Sigmoid colon (tissue), 4 donors: ENCODE data around the gene LSM5.

Source experiments
- POLR2AphosphoS5 ChIP-seq, 4 donors: sonication (generic); formaldehyde crosslinking; IDR thresholded peaks; one replicate each; pipeline ENCODE4 v1.6.1; 2017; ENCODE audit warnings: antibody characterized with exemption in 4 of 4
- TF ChIP-seq, protein P1 (sequence below), 4 experiments: fragments of 450-650 bp in 3 of 4; fragments of 200-600 bp in 1 of 4; IDR thresholded peaks; one replicate each; pipeline ENCODE4 v1.5.1; 2016 to 2019; ENCODE audit warnings: antibody characterized with exemption in 4 of 4, mild to moderate bottlenecking in 3 of 4, moderate library complexity in 2 of 4

DNA sequence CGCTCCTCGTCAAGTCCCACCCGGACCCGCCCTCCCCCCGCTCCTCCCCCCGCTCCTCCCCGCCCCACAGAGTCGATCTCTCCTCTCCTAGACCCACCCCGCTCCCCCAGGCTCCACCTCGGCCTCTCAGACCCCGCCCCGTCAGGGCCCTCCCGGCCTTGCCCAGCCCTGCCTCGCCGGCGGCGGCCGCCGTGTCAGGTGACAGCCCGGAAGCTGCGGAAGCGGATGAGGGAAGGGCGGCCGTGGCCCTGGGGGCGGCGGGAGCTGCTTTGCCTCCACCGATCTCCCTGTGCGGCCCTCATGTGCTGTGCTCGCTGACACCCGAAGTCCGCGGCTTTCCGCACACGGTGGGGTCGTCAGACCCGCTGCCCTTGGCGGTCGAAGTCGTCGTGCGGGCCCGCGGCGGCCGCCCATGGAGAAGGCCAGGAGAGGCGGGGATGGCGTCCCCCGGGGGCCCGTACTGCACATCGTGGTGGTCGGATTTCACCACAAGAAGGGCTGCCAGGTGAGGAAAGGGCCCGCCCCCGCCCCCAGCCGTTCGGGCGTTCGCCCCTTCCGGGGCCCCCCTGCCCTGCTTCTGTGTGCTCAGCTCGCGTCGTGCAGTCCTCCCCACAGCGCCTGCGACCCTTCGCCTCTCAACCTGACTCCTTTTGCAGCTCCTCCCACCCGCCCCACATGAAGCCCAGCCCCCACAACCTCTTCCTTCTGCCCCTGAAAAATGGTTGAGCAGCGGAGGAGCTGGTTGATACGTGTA is 5.3 kb upstream of the LSM5 start, which contains the start of gene AVL9:
- TF ChIP-seq, protein P1, sequence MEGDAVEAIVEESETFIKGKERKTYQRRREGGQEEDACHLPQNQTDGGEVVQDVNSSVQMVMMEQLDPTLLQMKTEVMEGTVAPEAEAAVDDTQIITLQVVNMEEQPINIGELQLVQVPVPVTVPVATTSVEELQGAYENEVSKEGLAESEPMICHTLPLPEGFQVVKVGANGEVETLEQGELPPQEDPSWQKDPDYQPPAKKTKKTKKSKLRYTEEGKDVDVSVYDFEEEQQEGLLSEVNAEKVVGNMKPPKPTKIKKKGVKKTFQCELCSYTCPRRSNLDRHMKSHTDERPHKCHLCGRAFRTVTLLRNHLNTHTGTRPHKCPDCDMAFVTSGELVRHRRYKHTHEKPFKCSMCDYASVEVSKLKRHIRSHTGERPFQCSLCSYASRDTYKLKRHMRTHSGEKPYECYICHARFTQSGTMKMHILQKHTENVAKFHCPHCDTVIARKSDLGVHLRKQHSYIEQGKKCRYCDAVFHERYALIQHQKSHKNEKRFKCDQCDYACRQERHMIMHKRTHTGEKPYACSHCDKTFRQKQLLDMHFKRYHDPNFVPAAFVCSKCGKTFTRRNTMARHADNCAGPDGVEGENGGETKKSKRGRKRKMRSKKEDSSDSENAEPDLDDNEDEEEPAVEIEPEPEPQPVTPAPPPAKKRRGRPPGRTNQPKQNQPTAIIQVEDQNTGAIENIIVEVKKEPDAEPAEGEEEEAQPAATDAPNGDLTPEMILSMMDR (IDR thresholded peaks at IDR 0.05), result no peak
- peak; percentile 84 to 96 (median 94) for TF ChIP-seq POLR2AphosphoS5 (IDR thresholded peaks at IDR 0.05)
